Stimulated activated CD8-positive, alpha-beta memory T cell treated with anti-CD3 and anti-CD28 coated beads, Interleukin-7, amount 100 ng/mL, for 24 hours (primary cell): ENCODE measurements around the gene BTBD10.
"Not testable (repeated sequence)": the region's sequence is repeated elsewhere in the genome, so short reads cannot be mapped to it uniquely, and the experiment has no call there.

Experiments
- DNase-seq: peaks from one replicate; pipeline ENCODE4 v3.0.0-alpha.2; 2020; ENCODE audit warnings: low read depth

The BTBD10 gene

GRCh38 chr11:13440100-13440855, 22.7 kb downstream of the BTBD10 start:
- no peak for DNase-seq

DNA sequence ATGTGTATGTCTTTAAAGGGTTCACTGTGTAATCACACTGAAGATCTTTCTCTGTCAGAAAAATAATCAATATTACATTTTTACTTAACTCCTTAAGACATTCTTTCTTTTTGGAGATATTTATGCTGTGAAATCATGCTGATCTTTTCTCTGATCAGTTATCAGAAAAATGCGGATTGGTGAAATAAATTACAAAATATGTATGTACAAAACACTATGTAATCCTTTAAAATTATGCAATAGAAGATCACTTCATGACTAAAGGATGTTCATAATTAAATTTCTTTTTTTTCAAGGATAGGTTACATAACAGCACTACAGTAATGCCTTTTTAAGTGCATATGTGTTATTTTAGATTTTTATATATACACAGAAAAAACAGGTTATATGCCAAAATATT, 24.7 kb downstream of the BTBD10 start:
- DNase-seq: no peak

DNA sequence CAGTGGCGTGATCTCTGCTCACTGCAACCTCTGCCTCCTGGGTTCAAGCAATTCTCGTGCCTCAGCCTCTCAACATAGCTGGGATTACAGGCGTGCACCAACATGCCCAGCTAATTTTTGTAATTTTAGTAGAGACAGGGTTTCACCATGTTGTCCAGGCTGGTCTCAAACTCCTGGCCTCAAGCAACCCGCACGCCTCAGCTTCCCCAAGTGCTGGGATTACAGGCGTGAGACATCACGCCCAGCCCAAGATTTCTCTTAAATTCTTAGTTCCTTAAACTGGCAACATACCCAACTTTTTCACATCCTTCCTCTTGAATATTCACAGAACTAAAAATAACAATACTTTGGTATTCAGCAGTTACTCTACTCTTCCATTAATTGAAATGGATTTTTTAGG, 26.2 kb downstream of the BTBD10 start:
- DNase-seq: not testable (repeated sequence)

DNA sequence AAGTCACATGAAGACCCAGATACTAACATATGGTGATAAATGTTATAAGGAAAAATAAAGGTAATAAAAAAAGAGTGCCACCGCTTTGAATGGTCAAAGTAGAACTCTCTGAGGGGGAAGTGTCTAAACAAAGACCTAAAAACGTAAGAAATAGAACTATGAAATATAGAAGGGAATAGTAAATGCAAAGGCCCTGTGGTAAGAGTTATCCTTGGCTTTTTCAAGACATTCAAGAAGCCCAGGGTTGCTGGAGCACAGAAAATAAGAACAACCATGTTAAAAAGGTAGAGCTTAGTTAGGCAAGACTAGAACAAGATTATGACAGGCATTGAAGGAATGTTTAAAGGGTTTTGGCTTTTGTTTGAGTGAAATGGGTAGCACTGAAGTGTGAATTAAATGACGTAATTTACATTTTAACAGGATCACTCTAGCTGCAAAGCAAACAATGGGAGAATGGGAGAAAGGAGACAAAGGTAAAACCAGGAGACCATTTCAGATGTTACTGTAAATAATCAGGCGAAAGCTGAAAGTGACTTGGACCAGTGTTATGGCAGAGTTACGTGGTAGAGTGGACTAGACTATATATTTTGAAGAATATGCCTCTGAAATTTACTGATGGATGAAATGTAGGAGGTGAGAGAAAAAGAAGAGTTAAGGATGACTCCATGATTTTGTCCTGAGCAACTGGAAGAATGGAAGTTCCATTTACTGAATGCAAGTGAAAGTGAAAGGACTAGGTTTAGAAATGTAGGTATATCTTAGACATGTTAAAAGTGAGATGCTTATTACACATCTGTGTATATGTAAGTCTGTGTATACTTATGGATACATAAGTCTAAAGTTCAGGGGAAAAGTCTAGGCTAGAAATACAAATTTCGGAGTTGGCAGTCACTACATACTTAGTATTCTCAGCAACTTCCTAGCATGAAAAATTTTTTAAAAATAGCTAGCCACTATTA, 28.5 kb downstream of the BTBD10 start:
- DNase-seq: no peak

- no peak for DNase-seq
Observed at GRCh38 chr11:13433437-13433836, 29.6 kb downstream of the BTBD10 start.

GRCh38 chr11:13429836-13430235, 33.2 kb downstream of the BTBD10 start:
- no peak for DNase-seq

DNA sequence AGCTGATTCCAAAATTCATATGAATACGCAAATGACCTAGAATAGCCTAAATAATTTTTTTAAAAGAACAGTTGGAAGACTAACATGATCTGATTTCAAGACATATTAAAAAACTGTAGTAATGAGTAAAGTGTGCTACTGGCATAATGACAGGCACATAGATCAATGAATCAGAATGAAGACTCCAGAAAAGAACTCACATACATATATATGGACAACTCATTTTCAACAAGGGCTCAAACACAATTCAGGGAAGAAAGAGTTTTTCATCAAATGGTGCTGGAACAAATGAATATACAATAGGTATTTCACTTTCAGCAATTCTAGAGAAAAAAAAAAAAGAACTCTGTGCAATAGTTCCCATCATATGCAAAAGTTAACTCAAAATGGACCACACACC, 33.7 kb downstream of the BTBD10 start:
- no peak for DNase-seq

DNA sequence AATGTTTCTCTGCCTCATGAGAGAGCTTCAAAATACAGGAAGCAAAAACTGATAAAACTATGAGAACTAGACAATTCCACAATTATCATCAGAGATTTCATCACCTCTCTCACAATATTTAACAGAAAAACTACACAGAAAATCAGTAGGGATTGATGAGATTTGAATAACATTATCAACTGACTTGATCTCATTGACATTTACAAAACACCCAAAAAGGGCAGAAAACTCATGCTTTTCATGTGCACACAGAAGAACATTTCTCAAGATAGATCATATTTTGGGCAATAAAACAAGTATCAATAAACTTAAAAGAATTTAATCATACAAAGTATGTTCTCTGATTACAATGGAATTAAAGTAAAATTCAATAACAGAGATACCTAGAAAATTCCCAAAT, 35.6 kb downstream of the BTBD10 start:
- DNase-seq: no peak

DNA sequence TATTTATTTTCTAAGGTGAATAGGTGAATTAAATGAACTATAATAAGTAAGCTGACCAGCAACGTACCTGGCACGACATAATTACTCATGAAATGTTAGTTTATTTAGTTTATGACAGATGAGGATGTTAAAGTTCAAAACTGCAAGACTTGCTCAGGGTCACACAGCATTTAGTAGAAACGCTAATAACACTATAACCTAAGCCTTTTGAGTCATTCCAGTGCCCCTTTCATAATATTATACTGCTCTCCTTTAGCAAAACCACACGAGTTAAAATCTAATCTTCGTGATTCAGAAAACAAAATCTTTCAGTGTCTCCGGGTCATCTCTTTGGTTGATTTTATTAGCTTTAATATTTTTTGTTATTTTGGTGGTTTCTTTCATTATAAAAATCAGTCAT, 39.6 kb downstream of the BTBD10 start:
- DNase-seq: no peak

DNA sequence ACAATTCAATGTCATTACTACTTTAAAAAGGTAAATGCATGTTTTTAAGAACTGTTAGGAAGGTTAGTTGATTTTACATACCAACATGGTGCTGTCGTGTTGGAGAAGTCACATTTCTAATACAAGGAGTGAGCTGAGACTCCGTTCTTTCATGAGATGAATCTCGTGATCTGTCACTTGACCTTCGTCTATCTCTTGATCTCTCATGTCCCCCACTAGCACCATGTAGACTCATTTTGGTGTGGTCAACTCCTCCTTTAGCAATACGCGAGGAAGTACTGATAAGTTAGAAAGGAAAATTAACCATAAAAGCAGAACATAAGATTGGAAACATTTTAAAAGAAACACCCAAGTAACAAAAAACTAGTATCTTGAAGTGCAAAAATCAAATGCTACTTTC, 41.5 kb downstream of the BTBD10 start:
- no peak for DNase-seq

DNA sequence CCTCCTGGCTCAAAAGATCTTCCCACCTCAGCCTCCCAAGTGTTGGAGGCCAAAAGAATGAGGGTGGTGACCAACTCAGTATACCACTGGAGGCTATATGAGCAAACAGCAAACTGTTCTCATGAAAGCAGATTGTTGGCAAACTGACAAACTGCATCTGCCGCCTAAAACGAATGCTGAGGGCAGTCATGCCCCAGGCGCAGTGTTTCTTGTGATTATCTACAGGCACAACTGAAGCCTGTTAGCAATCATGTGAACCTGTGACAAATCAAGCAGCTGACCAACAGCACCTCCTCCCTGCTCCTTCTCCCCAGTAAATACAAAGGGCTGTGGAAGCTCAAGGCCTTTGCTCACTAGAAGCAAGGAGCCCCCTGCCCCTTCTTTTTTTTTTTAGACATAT, 47.8 kb downstream of the BTBD10 start:
- DNase-seq: no peak

- DNase-seq: no peak
Observed at GRCh38 chr11:13405220-13405619, 57.8 kb downstream of the BTBD10 start.

DNA sequence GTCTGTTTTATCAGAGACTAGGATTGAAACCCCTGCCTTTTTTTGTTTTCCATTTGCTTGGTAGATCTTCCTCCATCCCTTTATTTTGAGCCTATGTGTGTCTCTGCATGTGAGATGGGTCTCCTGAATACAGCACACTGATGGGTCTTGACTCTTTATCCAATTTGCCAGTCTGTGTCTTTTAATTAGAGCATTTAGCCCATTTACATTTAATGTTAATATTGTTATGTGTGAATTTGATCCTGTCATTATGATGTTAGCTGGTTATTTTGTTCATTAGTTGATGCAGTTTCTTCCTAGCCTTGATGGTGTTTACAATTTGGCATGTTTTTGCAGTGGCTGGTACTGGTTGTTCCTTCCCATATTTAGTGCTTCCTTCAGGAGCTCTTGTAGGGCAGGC, 64.7 kb downstream of the BTBD10 start:
- DNase-seq: not testable (repeated sequence)

DNA sequence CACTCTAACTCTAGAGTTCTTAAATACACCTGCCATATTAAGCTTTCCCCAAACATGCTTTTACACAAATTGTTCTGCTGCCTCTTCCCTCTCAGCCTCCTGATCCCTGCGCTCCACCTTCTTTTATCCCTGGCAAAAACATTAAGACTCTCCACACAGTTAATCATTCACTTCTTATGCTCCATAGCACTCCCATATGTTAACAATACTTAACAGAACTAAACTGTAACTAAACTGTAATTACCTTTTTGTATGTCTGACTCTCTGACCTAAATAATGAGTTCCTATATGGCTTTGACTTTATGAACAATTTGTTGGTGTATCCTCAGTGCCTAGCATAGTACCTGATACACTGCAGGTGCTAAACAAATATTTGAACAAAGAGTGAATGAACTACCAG, 71.8 kb downstream of the BTBD10 start:
- DNase-seq: no peak

- no peak for DNase-seq
Observed at GRCh38 chr11:13388741-13389140, 74.3 kb downstream of the BTBD10 start.

DNA sequence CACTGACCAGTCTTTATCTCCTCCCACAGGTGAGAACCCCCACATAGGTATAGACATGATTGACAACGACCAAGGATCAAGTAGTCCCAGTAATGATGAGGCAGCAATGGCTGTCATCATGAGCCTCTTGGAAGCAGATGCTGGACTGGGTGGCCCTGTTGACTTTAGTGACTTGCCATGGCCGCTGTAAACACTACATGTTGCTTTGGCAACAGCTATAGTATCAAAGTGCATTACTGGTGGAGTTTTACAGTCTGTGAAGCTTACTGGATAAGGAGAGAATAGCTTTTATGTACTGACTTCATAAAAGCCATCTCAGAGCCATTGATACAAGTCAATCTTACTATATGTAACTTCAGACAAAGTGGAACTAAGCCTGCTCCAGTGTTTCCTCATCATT, 76.5 kb downstream of the BTBD10 start:
- DNase-seq: no peak

- DNase-seq: no peak
Observed at GRCh38 chr11:13384908-13385640, 77.9 kb downstream of the BTBD10 start.

- no peak for DNase-seq
Observed at GRCh38 chr11:13382751-13383150, 80.3 kb downstream of the BTBD10 start.

DNA sequence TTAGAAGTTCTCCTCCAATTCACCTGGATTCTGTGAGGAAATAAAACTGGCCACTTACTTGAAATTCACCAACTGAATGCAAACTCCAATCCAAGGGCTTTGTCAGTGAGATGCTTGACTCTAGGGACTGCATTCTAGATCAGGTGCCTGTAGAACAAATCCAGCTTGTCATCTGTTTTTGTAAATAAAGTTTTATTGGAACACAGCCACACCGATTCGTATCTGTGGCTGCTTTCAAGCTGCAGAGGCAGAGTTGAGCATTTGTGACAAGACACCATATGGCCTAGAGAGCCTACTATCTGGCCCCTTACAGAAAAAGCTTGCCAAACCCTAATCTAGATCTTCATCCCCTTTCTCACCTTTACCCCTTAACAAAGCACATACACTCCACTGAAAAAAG, 82.3 kb downstream of the BTBD10 start:
- DNase-seq: no peak

DNA sequence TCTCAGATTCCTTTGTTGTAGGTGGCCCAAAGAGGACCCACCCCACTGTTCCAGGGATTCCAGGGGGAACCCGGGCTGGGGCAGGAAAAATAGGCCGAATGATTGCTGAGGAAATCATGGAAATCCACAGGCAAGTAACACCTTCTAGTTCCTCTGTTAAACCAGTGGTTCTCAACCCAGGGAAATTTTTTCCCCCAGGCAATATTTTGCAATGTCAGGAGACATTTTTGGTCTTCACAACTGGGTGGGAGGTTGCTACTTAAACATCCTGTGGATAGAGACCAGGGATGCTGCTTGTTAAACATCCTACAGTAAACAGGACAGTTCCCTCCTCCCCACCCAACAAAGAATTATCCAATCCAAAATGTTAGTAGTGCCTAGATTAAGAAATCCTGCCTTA, 84.7 kb downstream of the BTBD10 start:
- no peak for DNase-seq

- DNase-seq: no peak
Observed at GRCh38 chr11:13376838-13377237, 86.2 kb downstream of the BTBD10 start.

GRCh38 chr11:13376402-13376801, 86.6 kb downstream of the BTBD10 start:
- DNase-seq: no peak

DNA sequence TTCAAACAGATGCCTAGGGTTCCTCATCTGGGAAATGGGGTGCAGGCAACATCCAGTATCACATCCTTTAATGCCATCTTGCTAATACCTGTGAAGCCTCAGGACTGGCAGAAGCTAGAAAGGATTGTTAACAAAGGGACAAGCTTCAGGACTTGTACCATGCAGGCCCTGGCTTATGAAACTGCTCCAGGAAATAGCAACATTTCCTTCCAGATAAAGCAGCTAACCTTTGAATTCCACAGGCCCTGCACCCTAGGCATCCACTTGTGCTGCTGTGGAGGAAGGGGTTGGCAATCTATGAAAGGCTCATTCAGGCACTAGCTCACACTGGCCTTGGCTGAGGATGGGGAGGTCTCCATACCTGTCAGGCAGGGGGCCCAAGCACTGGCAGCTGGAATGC, 87.2 kb downstream of the BTBD10 start:
- no peak for DNase-seq
